Mucosa of rectum (tissue), 2 donors: ENCODE data around the gene GRIK2.

Experiments
- H3K27ac ChIP-seq, 2 donors: one replicate each; pipeline ENCODE4 v1.7.0; 2013; ENCODE audit warnings: inconsistent platforms in 2 of 2, low read depth in 2 of 2, low read length in 2 of 2
- H3K27me3 ChIP-seq, 2 donors: one replicate each; pipeline ENCODE4 v1.7.0; 2013; ENCODE audit warnings: low read length in 2 of 2; ENCODE audit not compliant: control insufficient read depth in 2 of 2, insufficient read depth in 2 of 2
- H3K36me3 ChIP-seq, 2 donors: one replicate each; pipeline ENCODE4 v1.7.0; 2013; ENCODE audit warnings: low read length in 2 of 2; ENCODE audit not compliant: control insufficient read depth in 2 of 2, insufficient read depth in 2 of 2
- H3K4me1 ChIP-seq, 2 donors: one replicate each; pipeline ENCODE4 v1.7.0; 2013; ENCODE audit warnings: low read length in 2 of 2, mild to moderate bottlenecking in 1 of 2; ENCODE audit not compliant: control insufficient read depth in 2 of 2, insufficient read depth in 2 of 2
- H3K4me3 ChIP-seq, 2 donors: one replicate each; pipeline ENCODE4 v1.7.0; 2013; ENCODE audit warnings: low read length in 2 of 2
- H3K9ac ChIP-seq, 2 donors: one replicate each; pipeline ENCODE4 v1.7.0; 2013; ENCODE audit warnings: low read length in 2 of 2, low read depth in 1 of 2, mild to moderate bottlenecking in 1 of 2
- H3K9me3 ChIP-seq, 2 donors: one replicate each; pipeline ENCODE4 v1.7.0; 2013; ENCODE audit warnings: low read length in 2 of 2; ENCODE audit not compliant: control insufficient read depth in 2 of 2
- donor health status: healthy.
- donor health status: Normal muscosa, but diverticular disease.

The GRIK2 gene

DNA sequence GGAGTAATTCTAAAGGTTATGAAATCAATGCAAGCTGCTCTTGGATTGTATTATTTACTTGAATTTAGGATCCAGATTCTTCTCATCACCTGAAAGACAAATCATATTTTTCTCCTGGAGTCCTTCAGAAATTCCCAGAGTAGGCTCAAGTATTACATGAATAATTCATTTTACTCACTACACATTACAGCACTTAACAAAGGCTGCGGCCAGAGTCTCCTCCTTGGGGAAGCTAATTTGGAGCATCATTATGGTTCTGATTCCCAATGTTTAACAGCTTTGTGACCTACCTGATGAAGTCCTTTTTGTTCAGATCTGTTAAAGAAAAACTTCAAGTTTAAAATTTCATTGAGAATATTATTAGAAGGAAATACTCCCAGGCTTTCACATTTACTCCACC is 28.7 kb downstream of the GRIK2 start:
- no peaks in the 10 kb centered on the region for H3K4me1 ChIP-seq
- H3K9me3 ChIP-seq = no peaks in the 10 kb centered on the region
- H3K9ac ChIP-seq = no peak overlapping the region
- H3K27ac ChIP-seq = no peak overlapping the region
- no peak overlapping the region for H3K4me3 ChIP-seq
- no peaks in the 10 kb centered on the region for H3K36me3 ChIP-seq
- no peaks in the 10 kb centered on the region for H3K27me3 ChIP-seq

DNA sequence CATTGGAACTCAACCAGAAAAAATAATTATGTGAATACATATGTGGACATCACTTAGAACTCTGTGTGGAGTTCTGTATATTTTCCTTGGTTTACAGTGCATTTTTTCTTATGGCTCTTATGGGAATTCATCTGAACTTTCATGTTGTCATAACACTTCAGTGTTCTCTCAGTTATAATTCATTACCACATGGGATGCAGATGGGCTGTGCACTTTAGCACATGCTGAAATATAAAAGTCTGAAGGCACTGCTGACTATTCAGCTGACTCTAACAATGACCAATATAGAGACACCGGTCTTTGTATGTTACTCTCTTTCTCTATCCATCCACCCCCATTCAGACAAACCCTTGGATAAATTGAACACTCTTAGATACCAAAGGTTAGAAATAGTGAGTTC is 29.3 kb downstream of the GRIK2 start:
- H3K4me3 ChIP-seq = no peak overlapping the region
- no peaks in the 10 kb centered on the region for H3K9me3 ChIP-seq
- H3K27ac ChIP-seq = no peak overlapping the region
- H3K9ac ChIP-seq = no peak overlapping the region
- no peaks in the 10 kb centered on the region for H3K27me3 ChIP-seq
- H3K4me1 ChIP-seq = no peaks in the 10 kb centered on the region
- no peaks in the 10 kb centered on the region for H3K36me3 ChIP-seq

- no peaks in the 10 kb centered on the region for H3K9me3 ChIP-seq
- no peaks in the 10 kb centered on the region for H3K4me1 ChIP-seq
- H3K36me3 ChIP-seq = no peaks in the 10 kb centered on the region
- H3K4me3 ChIP-seq = no peak overlapping the region
- H3K27me3 ChIP-seq = no peaks in the 10 kb centered on the region
- no peak overlapping the region for H3K27ac ChIP-seq
- no peak overlapping the region for H3K9ac ChIP-seq
Measured at GRCh38 chr6:101429270-101429669, 35.8 kb downstream of the GRIK2 start.

DNA sequence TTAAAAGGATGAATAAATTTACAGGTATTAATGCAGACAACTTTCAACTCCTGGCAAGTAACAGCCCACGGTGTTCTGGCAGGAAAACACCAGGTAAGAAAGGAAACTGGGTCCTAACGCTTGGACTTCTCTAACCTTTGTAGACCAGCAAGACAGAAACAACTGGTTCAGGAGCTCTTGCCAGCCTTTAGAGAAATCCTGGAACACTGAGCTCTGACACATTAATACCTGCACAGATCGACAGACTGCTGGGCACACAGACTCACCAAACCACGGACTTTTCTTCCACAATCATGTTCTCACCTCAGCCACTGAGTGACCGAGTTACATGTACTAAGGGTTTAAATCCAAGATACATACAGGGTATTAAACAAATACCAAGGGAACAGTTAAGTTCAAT is 36.3 kb downstream of the GRIK2 start:
- H3K4me1 ChIP-seq = no peaks in the 10 kb centered on the region
- H3K27me3 ChIP-seq = no peaks in the 10 kb centered on the region
- no peak overlapping the region for H3K4me3 ChIP-seq
- no peak overlapping the region for H3K9ac ChIP-seq
- H3K36me3 ChIP-seq = no peaks in the 10 kb centered on the region
- H3K9me3 ChIP-seq = no peaks in the 10 kb centered on the region
- no peak overlapping the region for H3K27ac ChIP-seq

- H3K36me3 ChIP-seq = no peaks in the 10 kb centered on the region
- no peaks in the 10 kb centered on the region for H3K27me3 ChIP-seq
- H3K9ac ChIP-seq = no peak overlapping the region
- H3K4me1 ChIP-seq = no peaks in the 10 kb centered on the region
- H3K27ac ChIP-seq = no peak overlapping the region
- H3K4me3 ChIP-seq = no peak overlapping the region
- H3K9me3 ChIP-seq = no peaks in the 10 kb centered on the region
Measured at GRCh38 chr6:101433141-101433540, 39.6 kb downstream of the GRIK2 start.

DNA sequence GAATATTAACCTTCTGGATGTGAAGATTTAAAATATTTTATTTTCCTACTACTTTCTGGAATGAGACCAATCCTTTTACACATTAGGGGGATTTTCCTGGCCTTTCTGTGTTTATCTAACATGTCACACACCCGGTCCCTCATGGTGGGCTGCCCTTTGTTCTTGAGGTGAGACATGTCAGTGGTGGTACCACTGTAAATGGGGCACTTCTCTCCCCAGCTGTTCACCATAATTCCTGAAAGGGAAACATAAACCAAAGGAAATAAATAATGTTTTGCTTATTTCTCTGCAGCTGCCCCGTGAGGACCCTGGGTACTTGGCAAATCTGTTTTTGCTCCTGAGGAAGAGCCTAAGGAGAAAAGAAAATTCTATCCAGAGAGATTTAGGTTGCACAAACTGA is 41.1 kb downstream of the GRIK2 start:
- H3K27ac ChIP-seq = no peak overlapping the region
- H3K9ac ChIP-seq = no peak overlapping the region
- H3K36me3 ChIP-seq = no peaks in the 10 kb centered on the region
- H3K9me3 ChIP-seq = no peaks in the 10 kb centered on the region
- H3K4me3 ChIP-seq = no peak overlapping the region
- no peaks in the 10 kb centered on the region for H3K27me3 ChIP-seq
- H3K4me1 ChIP-seq = no peaks in the 10 kb centered on the region

- no peaks in the 10 kb centered on the region for H3K36me3 ChIP-seq
- H3K27me3 ChIP-seq = no peaks in the 10 kb centered on the region
- H3K4me1 ChIP-seq = no peaks in the 10 kb centered on the region
- H3K9ac ChIP-seq = no peak overlapping the region
- H3K27ac ChIP-seq = no peak overlapping the region
- no peaks in the 10 kb centered on the region for H3K9me3 ChIP-seq
- no peak overlapping the region for H3K4me3 ChIP-seq
Measured at GRCh38 chr6:101435038-101435437, 41.5 kb downstream of the GRIK2 start.

GRCh38 chr6:101439790-101440189 is 46.3 kb downstream of the GRIK2 start:
- Histone ChIP-seq H3K4me1 (no peaks in the 10 kb centered on the region), H3K4me3 (no peak overlapping the region), H3K27ac (no peak overlapping the region), H3K9me3 (no peaks in the 10 kb centered on the region), H3K27me3 (no peaks in the 10 kb centered on the region), H3K36me3 (no peaks in the 10 kb centered on the region), H3K9ac (no peak overlapping the region)

DNA sequence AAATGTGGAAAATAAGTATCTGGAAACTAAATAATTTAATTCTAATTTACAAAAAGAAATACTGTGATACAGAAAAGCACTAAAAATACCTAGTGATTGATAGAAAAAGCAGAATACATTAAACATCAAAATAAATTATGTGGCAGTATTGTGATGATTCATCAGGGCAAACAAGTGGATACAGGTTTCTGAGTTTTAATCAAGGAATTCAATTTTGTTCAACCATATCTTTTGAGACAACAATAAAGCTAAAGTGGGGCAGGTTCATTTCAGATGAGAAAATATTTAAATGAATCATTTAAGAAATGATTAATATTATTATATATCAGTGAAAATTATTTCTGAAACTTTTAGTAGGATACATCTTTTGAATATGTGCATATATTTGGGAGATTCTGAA is 49.8 kb downstream of the GRIK2 start:
- Histone ChIP-seq H3K27ac (no peak overlapping the region), H3K9ac (no peak overlapping the region), H3K4me1 (no peaks in the 10 kb centered on the region), H3K27me3 (no peaks in the 10 kb centered on the region), H3K4me3 (no peak overlapping the region), H3K36me3 (no peaks in the 10 kb centered on the region), H3K9me3 (no peaks in the 10 kb centered on the region)

- Histone ChIP-seq H3K27ac (no peak overlapping the region), H3K9ac (no peak overlapping the region), H3K36me3 (no peaks in the 10 kb centered on the region), H3K4me1 (no peaks in the 10 kb centered on the region), H3K9me3 (no peaks in the 10 kb centered on the region), H3K4me3 (no peak overlapping the region), H3K27me3 (no peaks in the 10 kb centered on the region)
Measured at GRCh38 chr6:101444717-101445116, 51.2 kb downstream of the GRIK2 start.

DNA sequence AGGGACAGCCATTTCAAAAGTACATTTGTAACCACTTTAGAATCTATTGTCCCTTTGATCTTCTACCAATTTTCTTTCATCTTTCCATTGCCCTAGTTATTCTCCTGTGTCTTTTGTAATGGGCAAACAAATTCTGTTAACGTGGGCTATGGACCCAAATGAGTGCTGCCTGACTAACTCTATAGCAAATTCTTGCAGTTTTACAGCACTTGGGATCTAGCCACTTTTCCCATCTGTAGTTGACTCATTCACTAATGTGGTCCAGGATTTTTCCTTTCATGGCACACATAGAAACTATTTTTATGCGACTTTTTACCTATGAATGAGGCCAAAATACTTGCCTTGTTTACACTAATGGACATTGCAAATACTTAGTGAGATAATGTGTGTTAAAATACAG is 52.0 kb downstream of the GRIK2 start:
- Histone ChIP-seq H3K4me1 (no peaks in the 10 kb centered on the region), H3K27me3 (no peaks in the 10 kb centered on the region), H3K9ac (no peak overlapping the region), H3K4me3 (no peak overlapping the region), H3K27ac (no peak overlapping the region), H3K36me3 (no peaks in the 10 kb centered on the region), H3K9me3 (no peaks in the 10 kb centered on the region)
